SU-DHL-6 (cell line): Measurements from ENCODE around the gene MYL4.

Experiments used
- EZH2phosphoT487 ChIP-seq: fragments of 200-600 bp; sonication (generic), shearing (Covaris generic); conservative IDR thresholded peaks from 2 replicates; pipeline ENCODE4 v1.6.1; 2018; ENCODE audit warnings: mild to moderate bottlenecking, antibody characterized with exemption, low read length, moderate library complexity, mixed read lengths
- TF ChIP-seq, protein P1 (sequence below): fragments of 200-600 bp; sonication (generic); IDR thresholded peaks from one replicate; pipeline ENCODE4 v1.5.1; 2017; ENCODE audit warnings: antibody characterized with exemption, mild to moderate bottlenecking, low read length, moderate library complexity; ENCODE audit not compliant: insufficient read depth, poor library complexity, severe bottlenecking

DNA sequence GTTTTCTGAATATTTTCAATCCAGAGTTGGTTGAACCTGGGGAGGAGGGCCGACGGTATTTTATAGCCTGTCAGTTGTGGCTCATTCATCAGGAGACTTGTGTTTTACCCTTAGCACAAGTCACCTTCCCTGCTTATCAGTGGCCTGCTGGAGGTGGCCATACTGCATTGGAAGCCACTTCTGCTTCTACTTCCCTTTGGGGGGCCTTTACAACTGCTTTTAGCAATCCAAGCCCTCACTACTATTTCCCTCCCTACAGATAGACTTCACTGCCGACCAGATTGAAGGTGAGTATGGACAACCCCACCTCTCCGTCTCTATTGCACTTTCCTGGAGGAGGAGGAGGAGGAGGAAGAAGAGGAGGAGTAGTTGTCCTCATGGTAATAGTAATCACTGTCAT is 4.4 kb downstream of the MYL4 start:
- TF ChIP-seq, protein P1, sequence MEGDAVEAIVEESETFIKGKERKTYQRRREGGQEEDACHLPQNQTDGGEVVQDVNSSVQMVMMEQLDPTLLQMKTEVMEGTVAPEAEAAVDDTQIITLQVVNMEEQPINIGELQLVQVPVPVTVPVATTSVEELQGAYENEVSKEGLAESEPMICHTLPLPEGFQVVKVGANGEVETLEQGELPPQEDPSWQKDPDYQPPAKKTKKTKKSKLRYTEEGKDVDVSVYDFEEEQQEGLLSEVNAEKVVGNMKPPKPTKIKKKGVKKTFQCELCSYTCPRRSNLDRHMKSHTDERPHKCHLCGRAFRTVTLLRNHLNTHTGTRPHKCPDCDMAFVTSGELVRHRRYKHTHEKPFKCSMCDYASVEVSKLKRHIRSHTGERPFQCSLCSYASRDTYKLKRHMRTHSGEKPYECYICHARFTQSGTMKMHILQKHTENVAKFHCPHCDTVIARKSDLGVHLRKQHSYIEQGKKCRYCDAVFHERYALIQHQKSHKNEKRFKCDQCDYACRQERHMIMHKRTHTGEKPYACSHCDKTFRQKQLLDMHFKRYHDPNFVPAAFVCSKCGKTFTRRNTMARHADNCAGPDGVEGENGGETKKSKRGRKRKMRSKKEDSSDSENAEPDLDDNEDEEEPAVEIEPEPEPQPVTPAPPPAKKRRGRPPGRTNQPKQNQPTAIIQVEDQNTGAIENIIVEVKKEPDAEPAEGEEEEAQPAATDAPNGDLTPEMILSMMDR, result no peak
- TF ChIP-seq EZH2phosphoT487, result no peak
